PC-3 (cell line): ENCODE measurements around the gene GDNF. TPM values are rescaled to one million over a fixed set of nuclear protein-coding genes. Genes with fewer than 3 reads are reported as not detected.
"Not testable (repeated sequence)": the region's sequence is repeated elsewhere in the genome, so short reads cannot be mapped to it uniquely, and the experiment has no call there.

Source experiments
- ATAC-seq: fragments of 200-7000 bp; cut with Tn5 transposase; 2 replicates; pipeline ENCODE4 v1.9.1; 2020; ENCODE audit warnings: mild to moderate bottlenecking, moderate library complexity
- BruUV-seq: library from RNA; stranded (reverse); fragments of 400-500 nt; replicated peaks from 2 replicates; lab custom pipeline; 2021; lab: Mats Ljungman, UMichigan
- CTCF ChIA-PET: fragments of 300-600 bp; sonication (Branson Sonifier 250); formaldehyde crosslinking; loops from one replicate; lab custom pipeline; 2022; ENCODE audit warnings: antibody characterized with exemption; lab: Charles Lee
- POLR2A ChIA-PET: fragments of 300-600 bp; sonication (Branson Sonifier 250); formaldehyde crosslinking; loops from one replicate; lab custom pipeline; 2022; ENCODE audit warnings: antibody characterized with exemption; ENCODE audit not compliant: unreplicated experiment; lab: Charles Lee
- DNase-seq: peaks from one replicate; pipeline ENCODE4 v3.0.0-alpha.2; 2015
- H2AFZ ChIP-seq: fragments of 300-600 bp; sonication (generic); 2 replicates; pipeline ENCODE4 v1.6.0; 2016; ENCODE audit warnings: antibody characterized with exemption, low read length
- H3F3A ChIP-seq: fragments of 300-600 bp; sonication (generic); one replicate; pipeline ENCODE4 v1.6.0; 2017; ENCODE audit warnings: antibody characterized with exemption, low read length, control low read depth, mild to moderate bottlenecking; ENCODE audit not compliant: unreplicated experiment
- H3K27ac ChIP-seq: fragments of 300-600 bp; sonication (generic); 2 replicates; pipeline ENCODE4 v1.5.1; 2016; ENCODE audit warnings: mild to moderate bottlenecking, low read length
- H3K27me3 ChIP-seq: fragments of 300-600 bp; sonication (generic); 2 replicates; pipeline ENCODE4 v1.6.1; 2016; ENCODE audit warnings: low read length, mixed read lengths
- H3K36me3 ChIP-seq: fragments of 300-600 bp; sonication (generic); 2 replicates; pipeline ENCODE4 v1.6.1; 2016; ENCODE audit warnings: low read depth, mixed run types, low read length, mixed read lengths
- H3K4me1 ChIP-seq: fragments of 300-600 bp; sonication (generic); 2 replicates; pipeline ENCODE4 v1.5.1; 2016; ENCODE audit warnings: low read length; ENCODE audit not compliant: insufficient read depth
- H3K4me2 ChIP-seq: fragments of 300-600 bp; sonication (generic); 2 replicates; pipeline ENCODE4 v1.6.0; 2016; ENCODE audit warnings: low read length
- H3K4me3 ChIP-seq: fragments of 300-600 bp; sonication (generic); 2 replicates; pipeline ENCODE4 v1.5.1; 2016; ENCODE audit warnings: mild to moderate bottlenecking, low read length, mixed read lengths
- H3K79me2 ChIP-seq: fragments of 300-600 bp; sonication (generic); 2 replicates; pipeline ENCODE4 v1.6.1; 2017; ENCODE audit warnings: low read length, mixed read lengths
- H3K9ac ChIP-seq: fragments of 300-600 bp; sonication (generic); 2 replicates; pipeline ENCODE4 v1.6.0; 2016; ENCODE audit warnings: mild to moderate bottlenecking, low read length
- H3K9me2 ChIP-seq: fragments of 300-600 bp; sonication (generic); replicated peaks from 2 replicates; pipeline ENCODE4 v1.6.1; 2016; ENCODE audit warnings: mixed run types, low read length, mixed read lengths
- H3K9me3 ChIP-seq: fragments of 300-600 bp; sonication (generic); 2 replicates; pipeline ENCODE4 v1.6.1; 2016; ENCODE audit warnings: low read length, mixed read lengths
- H4K20me1 ChIP-seq: fragments of 300-600 bp; sonication (generic); 2 replicates; pipeline ENCODE4 v1.6.1; 2016; ENCODE audit warnings: low read length, mixed read lengths
- EZH2 ChIP-seq: fragments of 300-600 bp; sonication (generic); IDR thresholded peaks from one replicate; pipeline ENCODE4 v1.6.1; 2017; ENCODE audit warnings: antibody characterized with exemption, mild to moderate bottlenecking, low read length; ENCODE audit not compliant: unreplicated experiment
- EZH2phosphoT487 ChIP-seq: fragments of 300-600 bp; sonication (generic); IDR thresholded peaks from 2 replicates; pipeline ENCODE4 v1.6.1; 2018; ENCODE audit warnings: mild to moderate bottlenecking, antibody characterized with exemption, low read length, borderline replicate concordance
- intact Hi-C: fragments of 100-400 bp; cut with micrococcal nuclease; formaldehyde crosslinking; loops from 2 replicates; pipeline ENCODE4 v1.9.0; 2023
- total RNA-seq: library from RNA; depleted of rRNA; stranded (reverse); fragments of >200 nt; gene quantifications from 2 replicates; pipeline ENCODE4 v1.2.3, GENCODE V29; 2014
- TF ChIP-seq, protein P1 (sequence below): fragments of 300-600 bp; sonication (generic); conservative IDR thresholded peaks from 2 replicates; pipeline ENCODE4 v1.5.1; 2017; ENCODE audit warnings: antibody characterized with exemption, low read depth, mild to moderate bottlenecking, low read length

GDNF gene
- total RNA-seq, 1 experiment from 2014 or later: not detected

DNA sequence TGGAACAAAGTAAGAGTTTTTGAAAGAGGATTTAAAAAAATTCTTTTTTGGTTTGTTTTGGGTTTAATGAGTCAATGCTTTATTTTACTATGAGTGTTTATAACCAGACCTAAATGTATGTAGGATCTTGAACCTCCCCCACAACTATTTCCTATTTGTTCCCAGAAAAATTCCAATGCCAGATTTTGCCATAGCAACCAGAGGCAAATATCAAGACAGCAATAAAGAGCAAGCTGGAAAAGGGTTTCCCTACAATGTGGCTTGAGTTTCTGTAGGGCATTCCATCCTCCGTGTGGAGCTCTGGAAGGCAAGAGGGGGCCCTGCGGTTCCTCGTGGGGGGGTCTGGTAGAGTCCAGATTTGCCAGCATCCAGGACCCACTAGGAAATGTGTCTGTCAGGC lies 27.8 kb upstream of the GDNF start:
- H2AFZ ChIP-seq: no peak overlapping the region
- BruUV-seq: no TSS peak
- no peak overlapping the region for H3K4me3 ChIP-seq
- H3K27me3 ChIP-seq: peaks cover 20% of the 10 kb centered on the region; the same call in 1 of the 2 replicates
- H4K20me1 ChIP-seq: no peaks in the 10 kb centered on the region
- DNase-seq (no peak), ATAC-seq (no peak)
- intact Hi-C loops: no loop called here
- no peaks in the 10 kb centered on the region for H3K4me1 ChIP-seq
- H3K27ac ChIP-seq: no peak overlapping the region
- H3K36me3 ChIP-seq: no peaks in the 10 kb centered on the region
- ChIA-PET POLR2A (no interaction called here), CTCF (no interaction called here)
- no peaks in the 10 kb centered on the region for H3K9me2 ChIP-seq
- H3K79me2 ChIP-seq: no peaks in the 10 kb centered on the region
- H3K4me2 ChIP-seq: no peak overlapping the region
- H3F3A ChIP-seq: no peaks in the 10 kb centered on the region
- no peak overlapping the region for H3K9ac ChIP-seq
- no peaks in the 10 kb centered on the region for H3K9me3 ChIP-seq
- TF ChIP-seq EZH2 (no peak), EZH2phosphoT487 (no peak)
- TF ChIP-seq, protein P1, sequence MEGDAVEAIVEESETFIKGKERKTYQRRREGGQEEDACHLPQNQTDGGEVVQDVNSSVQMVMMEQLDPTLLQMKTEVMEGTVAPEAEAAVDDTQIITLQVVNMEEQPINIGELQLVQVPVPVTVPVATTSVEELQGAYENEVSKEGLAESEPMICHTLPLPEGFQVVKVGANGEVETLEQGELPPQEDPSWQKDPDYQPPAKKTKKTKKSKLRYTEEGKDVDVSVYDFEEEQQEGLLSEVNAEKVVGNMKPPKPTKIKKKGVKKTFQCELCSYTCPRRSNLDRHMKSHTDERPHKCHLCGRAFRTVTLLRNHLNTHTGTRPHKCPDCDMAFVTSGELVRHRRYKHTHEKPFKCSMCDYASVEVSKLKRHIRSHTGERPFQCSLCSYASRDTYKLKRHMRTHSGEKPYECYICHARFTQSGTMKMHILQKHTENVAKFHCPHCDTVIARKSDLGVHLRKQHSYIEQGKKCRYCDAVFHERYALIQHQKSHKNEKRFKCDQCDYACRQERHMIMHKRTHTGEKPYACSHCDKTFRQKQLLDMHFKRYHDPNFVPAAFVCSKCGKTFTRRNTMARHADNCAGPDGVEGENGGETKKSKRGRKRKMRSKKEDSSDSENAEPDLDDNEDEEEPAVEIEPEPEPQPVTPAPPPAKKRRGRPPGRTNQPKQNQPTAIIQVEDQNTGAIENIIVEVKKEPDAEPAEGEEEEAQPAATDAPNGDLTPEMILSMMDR: no peak

DNA sequence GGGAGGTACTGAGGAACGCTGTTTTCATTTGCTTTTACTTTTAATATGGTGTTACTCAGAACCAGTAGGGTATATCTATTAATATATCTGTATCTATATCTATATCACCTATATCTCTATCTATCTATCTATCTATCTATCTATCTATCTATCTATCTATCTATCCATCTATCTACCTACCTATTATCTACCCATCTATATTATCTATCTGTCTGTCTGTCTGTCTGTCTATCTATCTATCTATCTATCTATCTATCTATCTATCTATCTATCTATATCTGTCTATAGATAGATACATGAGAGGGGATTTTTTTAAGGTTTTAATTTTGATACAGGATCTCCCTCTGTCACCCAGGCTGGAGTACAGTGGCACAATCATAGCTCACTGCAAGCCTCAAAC lies 23.1 kb upstream of the GDNF start:
- DNase-seq, H2AFZ ChIP-seq, H4K20me1 ChIP-seq, intact Hi-C loops, POLR2A ChIA-PET, H3K4me3 ChIP-seq, H3K27ac ChIP-seq, BruUV-seq, H3K9me2 ChIP-seq, H3F3A ChIP-seq, H3K36me3 ChIP-seq, H3K9me3 ChIP-seq, H3K4me2 ChIP-seq, H3K4me1 ChIP-seq, CTCF ChIA-PET, H3K9ac ChIP-seq, H3K79me2 ChIP-seq, ATAC-seq: not testable (repeated sequence)
- H3K27me3 ChIP-seq: peaks cover 33% of the 10 kb centered on the region; the same call in 1 of the 2 replicates

DNA sequence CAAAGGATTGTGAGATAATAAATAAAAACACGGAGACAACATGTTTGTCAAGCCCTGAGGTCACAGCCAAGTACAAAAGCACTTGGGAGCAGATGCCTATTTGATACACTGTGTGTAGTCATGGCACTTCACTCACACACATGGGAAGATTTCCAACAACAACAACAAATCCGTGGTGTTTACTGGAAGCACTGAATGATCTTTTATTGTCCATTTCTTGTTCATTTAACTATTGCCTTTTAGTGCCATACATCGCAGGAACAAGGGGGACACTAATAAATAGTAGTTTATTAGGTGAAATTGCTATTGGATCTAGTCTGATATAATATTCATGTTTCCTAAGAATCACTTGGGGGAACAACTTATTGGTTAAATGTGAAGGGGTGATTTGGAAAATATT lies 20.4 kb upstream of the GDNF start:
- TF ChIP-seq EZH2phosphoT487 (no peak), EZH2 (no peak)
- TF ChIP-seq, protein P1: no peak
- Histone ChIP-seq H3K36me3 (no peaks in the 10 kb centered on the region), H3K79me2 (no peaks in the 10 kb centered on the region), H3K4me2 (no peak overlapping the region), H2AFZ (no peak overlapping the region), H3K9me3 (no peaks in the 10 kb centered on the region), H3K9ac (no peak overlapping the region), H3K4me3 (no peak overlapping the region), H3K4me1 (no peaks in the 10 kb centered on the region), H4K20me1 (no peaks in the 10 kb centered on the region), H3F3A (no peaks in the 10 kb centered on the region), H3K27ac (no peak overlapping the region), H3K27me3 (peaks cover 33% of the 10 kb centered on the region; the same call in 1 of the 2 replicates), H3K9me2 (no peaks in the 10 kb centered on the region)
- no TSS peak for BruUV-seq
- POLR2A ChIA-PET: no interaction called here
- ATAC-seq (no peak), DNase-seq (no peak)
- CTCF ChIA-PET: no interaction called here
- intact Hi-C loops: no loop called here
